Raji (cell line): ENCODE results near the gene GSN.

ENCODE experiments used
- POLR2A ChIP-seq: IDR thresholded peaks from 2 replicates; pipeline ENCODE4 v1.6.1; 2011; ENCODE audit warnings: low read depth, low read length, control low read depth; ENCODE audit not compliant: insufficient read depth

Gene GSN

DNA sequence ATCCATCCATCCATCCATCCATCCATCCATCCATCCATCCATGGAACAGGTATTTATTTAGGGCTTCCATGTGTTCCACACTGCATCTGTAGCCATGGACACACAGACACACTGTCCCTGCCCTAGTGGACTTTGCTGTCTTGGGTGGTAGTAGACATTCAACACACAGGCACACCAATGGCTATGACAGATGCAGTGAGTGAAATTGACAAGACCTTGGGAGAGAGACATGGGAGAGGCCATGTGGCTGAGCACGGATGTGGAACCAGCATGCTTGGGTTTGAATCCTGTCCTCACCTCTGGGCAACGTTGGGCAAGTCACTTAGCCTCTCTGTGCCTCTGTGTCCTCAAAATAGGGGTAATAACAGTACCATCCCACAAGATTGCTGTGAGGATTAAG lies 56.8 kb downstream of the GSN start:
- TF ChIP-seq POLR2A: no peak

DNA sequence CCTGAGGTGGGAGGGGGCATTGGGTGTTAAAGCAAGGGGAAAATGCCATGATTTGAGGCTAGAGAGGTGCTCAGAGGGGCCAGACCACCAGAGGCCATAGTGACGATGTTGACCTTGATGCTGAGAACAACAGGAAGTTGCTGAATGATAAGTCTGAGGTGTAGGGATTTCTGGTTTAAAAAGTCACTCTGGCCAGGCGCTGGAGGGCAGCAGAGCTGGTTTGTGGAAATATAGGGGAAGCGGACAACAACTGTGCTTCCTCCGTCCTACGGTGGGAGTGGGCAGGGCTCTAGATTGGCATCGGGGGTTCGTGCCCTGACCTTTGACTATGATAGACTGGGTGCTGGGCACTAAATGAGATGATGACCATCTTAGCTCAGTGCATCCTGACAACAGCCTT lies 57.4 kb downstream of the GSN start:
- TF ChIP-seq POLR2A: no peak

DNA sequence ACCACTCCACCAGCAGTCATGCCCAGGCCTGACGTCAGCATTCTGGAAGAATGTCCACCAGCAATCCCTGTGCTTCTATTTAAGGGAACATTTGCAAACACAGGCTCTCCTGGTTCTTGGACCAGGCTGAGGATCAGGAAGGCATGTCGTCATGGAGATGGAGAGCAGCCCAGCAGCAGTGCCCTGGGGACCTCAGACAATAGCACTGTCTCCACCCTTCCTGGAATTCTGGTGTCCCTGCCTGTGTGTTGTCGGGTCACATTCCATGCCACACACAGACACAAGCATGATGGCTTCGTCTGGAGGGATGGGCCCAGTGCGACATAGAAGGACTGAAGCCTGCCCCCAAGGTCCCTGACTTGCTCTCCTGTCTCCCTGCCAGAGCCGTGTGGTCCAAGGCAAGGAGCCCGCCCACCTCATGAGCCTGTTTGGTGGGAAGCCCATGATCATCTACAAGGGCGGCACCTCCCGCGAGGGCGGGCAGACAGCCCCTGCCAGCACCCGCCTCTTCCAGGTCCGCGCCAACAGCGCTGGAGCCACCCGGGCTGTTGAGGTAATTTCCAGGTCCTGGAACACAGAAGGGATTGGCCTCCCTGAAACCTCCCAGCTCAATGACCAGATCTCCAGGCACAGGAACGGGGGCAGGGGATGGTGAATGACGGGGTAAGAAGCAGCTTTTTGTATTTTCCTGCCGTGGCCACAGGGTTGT lies 58.3 kb downstream of the GSN start:
- TF ChIP-seq POLR2A: no peak

DNA sequence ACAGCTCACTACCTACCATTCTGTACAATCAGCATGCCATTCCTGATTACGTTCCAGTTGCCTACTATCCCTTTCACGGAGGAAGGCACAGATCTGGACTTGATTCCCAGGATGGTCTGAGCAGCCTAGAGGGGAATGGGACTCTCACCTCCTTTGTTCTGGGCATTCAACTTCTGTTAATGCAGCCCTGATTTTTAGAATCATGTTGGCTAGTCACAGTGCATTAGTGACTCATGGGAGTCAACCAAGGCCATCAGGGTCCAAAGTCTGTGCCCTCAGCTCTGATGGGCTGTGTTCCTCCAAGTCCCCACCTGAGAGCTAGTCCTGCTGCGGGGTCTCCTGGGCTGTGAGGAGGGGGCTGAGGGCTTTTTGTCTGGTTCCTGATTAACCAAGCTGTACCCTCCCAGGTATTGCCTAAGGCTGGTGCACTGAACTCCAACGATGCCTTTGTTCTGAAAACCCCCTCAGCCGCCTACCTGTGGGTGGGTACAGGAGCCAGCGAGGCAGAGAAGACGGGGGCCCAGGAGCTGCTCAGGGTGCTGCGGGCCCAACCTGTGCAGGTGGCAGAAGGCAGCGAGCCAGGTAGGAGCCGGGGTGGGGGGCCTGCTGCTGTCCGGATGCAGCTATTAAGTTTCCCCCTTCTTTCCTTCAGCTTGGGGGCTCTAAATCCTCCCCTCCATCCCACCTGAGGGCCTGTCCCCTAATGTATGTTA lies 59.1 kb downstream of the GSN start:
- TF ChIP-seq POLR2A: no peak

DNA sequence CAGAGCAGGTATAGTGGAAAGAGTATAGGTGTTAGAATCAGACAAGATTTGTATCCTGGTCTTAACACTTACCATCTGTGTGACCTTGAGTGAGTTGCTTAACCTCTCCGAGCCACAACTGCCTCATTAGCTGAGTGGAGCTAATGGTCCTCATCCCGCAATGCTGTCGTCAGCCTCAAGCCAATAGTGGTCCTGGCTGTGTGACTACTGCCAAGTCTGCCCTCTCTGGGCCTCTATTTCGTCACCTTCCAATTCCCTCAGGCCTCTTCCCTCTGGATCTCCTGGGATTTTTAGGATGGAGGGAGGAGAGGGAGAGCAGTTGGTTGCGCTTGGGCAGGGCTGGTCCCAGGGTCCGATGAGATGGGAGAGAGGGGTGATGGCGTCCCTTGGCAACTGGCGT lies 60.5 kb downstream of the GSN start:
- TF ChIP-seq POLR2A: no peak

DNA sequence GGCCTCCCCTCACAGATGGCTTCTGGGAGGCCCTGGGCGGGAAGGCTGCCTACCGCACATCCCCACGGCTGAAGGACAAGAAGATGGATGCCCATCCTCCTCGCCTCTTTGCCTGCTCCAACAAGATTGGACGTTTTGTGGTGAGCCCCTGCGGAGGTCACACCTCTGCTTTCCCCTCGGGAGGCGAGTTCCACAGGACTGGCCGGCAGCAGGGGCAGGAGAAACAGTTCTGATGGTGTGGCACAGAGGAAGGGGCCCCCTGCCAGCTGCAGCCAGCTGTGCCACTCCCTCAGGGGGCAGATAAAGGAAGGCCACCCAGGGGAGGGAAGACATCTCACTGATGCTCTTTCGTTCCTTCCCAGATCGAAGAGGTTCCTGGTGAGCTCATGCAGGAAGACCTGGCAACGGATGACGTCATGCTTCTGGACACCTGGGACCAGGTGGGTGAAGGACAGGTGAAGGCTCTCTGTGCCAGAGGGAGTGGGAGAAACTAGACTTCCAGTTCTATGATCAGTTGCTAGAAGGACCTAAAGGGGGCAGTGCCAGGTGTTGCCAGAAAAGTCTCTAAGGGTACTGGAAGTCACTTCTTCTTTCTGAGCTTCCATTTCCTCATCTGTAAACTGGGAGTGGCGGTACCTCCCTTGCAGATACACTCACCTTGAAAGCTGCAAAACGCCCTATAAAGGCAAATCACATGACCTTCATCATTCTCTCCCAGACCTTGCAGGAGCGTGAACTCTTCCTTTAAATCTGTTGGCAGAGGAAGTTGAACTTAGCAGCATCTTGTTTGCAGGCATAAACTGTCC lies 61.1 kb downstream of the GSN start:
- no peak for TF ChIP-seq POLR2A

DNA sequence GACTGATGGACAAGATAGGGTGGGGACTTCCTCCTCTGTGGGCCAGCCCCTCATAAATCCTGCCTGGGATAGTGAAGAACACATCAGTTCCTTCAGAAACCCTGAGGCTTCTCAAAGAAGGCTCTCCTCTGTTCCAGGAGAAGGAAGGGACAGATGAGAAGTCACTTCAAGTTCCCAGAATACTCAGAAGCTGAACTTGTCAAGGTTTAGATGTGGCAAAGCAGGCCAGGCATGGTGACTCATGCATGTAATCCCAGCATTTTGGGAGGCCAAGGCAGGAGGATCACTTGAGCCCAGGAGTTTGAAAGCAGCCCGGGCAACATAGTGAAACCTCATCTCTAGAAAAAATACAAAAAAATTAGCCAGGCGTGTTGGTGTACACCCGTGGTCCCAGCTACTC lies 63.6 kb downstream of the GSN start:
- no peak for TF ChIP-seq POLR2A

DNA sequence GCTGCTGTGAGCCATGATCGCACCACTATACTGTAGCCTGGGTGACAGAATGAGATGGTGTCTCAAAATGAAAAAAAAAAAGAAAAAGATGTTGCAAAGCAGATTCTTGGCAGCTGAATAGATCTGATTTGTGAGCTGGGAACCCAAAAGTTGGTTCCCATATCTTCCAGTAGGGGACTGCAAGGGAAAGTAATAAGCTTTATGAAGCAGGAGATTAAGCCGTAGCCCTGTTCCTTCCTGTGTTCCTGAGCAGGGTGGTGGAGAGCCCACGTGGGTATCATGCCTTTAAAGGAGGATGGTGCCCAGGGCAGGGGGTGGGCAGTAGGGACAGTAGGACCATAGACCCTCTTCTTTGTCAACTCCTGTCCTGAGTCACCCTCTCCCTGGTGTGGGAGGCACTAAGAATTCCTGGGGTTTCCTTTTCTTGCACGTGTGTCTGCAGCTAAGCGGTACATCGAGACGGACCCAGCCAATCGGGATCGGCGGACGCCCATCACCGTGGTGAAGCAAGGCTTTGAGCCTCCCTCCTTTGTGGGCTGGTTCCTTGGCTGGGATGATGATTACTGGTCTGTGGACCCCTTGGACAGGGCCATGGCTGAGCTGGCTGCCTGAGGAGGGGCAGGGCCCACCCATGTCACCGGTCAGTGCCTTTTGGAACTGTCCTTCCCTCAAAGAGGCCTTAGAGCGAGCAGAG lies 64.2 kb downstream of the GSN start:
- TF ChIP-seq POLR2A: no peak

DNA sequence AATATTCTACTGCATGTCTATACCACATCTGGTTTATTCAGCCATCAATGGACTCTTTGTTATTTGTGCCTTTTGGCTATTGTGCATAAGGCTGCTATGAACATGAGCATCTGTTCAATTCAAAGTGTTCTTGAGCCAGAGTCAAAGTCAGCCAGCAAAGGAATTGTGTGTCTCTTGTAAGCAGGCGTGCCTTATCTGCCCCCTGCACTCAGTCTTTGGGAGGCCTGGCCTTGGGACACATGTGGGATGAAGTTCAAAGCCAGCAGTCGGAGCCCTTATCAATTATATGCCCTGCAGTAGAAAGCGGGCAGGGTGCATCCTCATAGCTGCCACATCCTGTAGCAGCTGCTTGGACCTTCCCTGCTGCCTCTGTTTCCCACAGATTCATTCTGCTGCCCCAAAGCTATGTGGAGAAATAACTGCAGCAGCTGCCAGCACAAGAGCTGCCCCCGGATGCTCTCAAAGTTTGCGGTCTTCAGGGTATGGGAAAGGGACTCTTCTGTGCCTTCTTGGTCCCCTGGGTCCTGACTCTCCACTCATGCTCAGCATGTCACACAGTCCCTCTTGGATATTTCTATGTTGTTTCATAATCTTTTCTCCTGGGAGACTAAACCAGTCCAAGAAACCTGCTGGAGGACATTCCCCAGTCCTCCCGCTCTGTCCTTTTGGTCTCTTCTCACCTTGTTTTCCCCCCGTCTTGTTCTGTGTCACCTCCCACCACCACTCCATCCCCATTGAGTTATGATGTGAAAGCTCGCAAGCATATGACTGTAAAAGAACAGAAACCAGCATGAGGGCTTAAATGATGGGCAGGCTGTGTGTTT lies 66.2 kb downstream of the GSN start:
- TF ChIP-seq POLR2A: no peak

DNA sequence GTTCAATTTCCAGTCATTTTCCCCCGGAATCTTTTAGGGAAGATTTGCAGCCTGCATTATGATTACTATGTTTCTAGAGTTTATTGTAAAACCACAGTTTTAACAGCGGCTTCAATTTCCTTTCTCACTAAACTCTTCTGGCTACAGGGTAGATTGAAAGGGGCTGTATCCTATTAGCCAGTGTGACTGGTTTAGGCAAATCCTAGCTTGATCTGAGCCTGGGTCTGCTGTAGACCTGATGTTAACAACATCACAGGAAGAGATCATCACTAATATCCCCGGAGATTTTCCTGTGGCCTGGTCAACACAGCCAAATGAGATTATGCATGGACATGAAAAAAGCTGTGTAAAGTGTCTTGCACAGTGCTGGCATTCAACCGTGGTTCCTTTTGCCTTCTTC lies 68.7 kb downstream of the GSN start:
- no peak for TF ChIP-seq POLR2A

DNA sequence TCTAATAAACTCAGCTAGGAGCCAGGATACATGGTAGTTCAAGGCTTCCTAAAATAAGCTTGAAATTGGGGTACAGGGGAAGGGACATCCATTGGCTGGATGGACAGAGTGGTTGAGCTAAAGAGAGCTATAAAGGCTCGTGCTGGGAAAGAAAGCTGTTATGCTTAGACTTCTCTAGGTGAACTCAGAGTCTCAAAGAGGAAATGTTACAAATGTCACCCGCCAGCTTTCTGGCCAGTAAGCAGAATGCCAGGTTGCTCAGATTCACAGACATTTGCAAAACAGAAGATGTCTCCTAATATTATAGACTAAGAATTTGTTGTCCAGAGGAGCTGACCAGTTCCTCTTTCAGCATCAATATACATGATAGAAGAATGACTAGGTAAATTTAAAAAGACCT lies 71.5 kb downstream of the GSN start:
- TF ChIP-seq POLR2A: no peak

DNA sequence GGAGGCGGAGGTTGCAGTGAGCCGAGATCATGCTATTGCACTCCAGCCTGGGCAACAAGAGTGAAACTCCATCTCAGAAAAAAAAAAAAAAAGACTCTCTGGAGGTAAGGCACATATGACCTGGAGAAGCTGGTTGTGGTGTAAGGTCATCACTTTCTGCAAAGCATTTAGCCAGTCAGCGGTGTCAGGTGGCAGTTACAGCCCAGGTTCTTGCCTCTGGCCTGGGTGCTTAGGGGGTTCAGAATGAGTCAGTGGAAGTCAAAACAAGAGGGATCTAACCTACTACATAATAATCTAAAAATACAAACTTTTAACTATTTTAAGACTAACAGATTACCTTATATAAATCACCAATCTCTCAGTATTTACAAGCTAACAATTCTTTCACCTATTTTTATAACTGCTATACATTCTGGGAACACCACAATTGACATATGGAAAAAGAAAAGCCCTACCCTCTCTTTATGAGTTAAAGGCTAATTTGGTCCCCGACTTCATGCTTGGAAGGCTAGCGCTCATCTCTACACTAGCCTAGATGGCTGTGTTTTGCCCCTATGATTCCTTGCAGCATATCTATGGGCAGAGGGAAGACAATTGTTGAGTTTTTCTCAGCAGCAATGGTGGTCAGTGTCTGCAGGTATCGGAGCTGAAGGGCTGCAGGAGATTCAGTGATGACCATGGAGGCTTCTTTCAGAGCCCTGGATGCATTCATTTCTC lies 72.9 kb downstream of the GSN start:
- no peak for TF ChIP-seq POLR2A

DNA sequence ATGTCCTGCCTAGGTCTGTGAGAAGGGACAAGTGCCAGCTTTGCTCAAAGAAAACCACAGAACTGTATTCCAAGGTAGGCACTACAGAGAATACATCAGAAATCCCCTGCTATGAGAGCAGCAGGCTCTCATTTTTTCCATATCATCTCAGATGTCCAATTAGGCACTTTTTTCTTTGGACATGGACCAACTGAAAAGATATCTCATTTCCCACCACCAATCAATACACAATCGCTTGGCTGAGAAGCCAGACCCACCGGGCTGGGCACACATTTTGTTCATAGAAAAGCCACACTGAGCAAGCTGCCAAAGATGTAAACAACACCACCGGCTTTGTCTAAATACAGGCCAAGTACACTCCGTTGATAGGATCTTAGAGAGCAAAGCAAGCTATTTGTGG lies 76.2 kb downstream of the GSN start:
- TF ChIP-seq POLR2A: no peak

DNA sequence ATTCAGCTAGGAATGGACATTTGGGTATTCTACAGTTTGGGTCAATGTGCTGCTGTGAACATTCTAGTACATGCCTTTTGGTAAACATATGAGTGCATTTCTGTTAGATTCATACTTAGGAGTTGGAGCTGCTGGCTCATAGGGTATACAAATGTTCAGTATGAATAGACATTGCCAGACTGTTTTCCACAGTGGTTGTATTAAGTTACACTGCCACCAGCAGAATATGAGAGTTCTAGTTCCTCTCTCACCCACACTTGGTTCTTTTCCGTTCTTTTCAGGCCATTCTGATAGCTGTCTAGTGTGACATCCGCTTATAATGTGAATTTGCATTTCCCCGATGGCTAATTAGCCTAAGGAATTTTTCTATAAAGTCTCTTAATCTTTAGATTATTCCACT lies 77.1 kb downstream of the GSN start:
- TF ChIP-seq POLR2A: no peak
